RCC 7860 (cell line): Measurements from ENCODE around the gene FKBP1A.

Experiments
- DNase-seq: peaks from one replicate; pipeline ENCODE4 v3.0.0-alpha.2; 2015; ENCODE audit warnings: low spot score
- FAIRE-seq: peaks from 2 replicates; lab custom pipeline; 2012; peaks lifted over from hg19 to GRCh38; lab: Jason Lieb, UNC

Gene FKBP1A

GRCh38 chr20:1335961-1336698 lies 56.7 kb downstream of the FKBP1A start:
- DNase-seq (no peak), FAIRE-seq (no peak)

GRCh38 chr20:1334761-1335160 lies 58.1 kb downstream of the FKBP1A start:
- DNase-seq (no peak), FAIRE-seq (no peak)

GRCh38 chr20:1334370-1334731 lies 58.5 kb downstream of the FKBP1A start:
- no peak for FAIRE-seq
- DNase-seq: no peak

- no peak for DNase-seq
- FAIRE-seq: no peak
Observed at GRCh38 chr20:1333462-1334369, 59.1 kb downstream of the FKBP1A start.

GRCh38 chr20:1332749-1333300 lies 60.0 kb downstream of the FKBP1A start:
- DNase-seq (no peak), FAIRE-seq (no peak)

GRCh38 chr20:1331801-1332453 lies 60.9 kb downstream of the FKBP1A start:
- DNase-seq (no peak), FAIRE-seq (no peak)

GRCh38 chr20:1331101-1331500 lies 61.8 kb downstream of the FKBP1A start:
- DNase-seq (no peak), FAIRE-seq (no peak)

GRCh38 chr20:1330075-1330830 lies 62.6 kb downstream of the FKBP1A start:
- DNase-seq (no peak), FAIRE-seq (no peak)

GRCh38 chr20:1328680-1329330 lies 64.0 kb downstream of the FKBP1A start, which contains the start of gene SDCBP2:
TSS of gene SDCBP2 (minus strand) at chr20:1329139. CDS start at chr20:1320416, 8,723 bp downstream.
- no peak for DNase-seq
- no peak for FAIRE-seq

- no peak for FAIRE-seq
- DNase-seq: no peak
Observed at GRCh38 chr20:1327827-1328679, 64.8 kb downstream of the FKBP1A start.

GRCh38 chr20:1327241-1327653 lies 65.6 kb downstream of the FKBP1A start:
- DNase-seq (peak; percentile 75), FAIRE-seq (no peak)

- DNase-seq: no peak
- no peak for FAIRE-seq
Observed at GRCh38 chr20:1326031-1326930, 66.6 kb downstream of the FKBP1A start.

GRCh38 chr20:1325173-1326030 lies 67.5 kb downstream of the FKBP1A start:
- FAIRE-seq (peak; percentile 70), DNase-seq (peak; percentile 91)

- no peak for FAIRE-seq
- peak; percentile 30 for DNase-seq
Observed at GRCh38 chr20:1324598-1325172, 68.2 kb downstream of the FKBP1A start.

- FAIRE-seq (no peak), DNase-seq (no peak)
Observed at GRCh38 chr20:1323830-1324597, 68.8 kb downstream of the FKBP1A start.

GRCh38 chr20:1323256-1323655 lies 69.6 kb downstream of the FKBP1A start:
- DNase-seq (no peak), FAIRE-seq (no peak)
